ENCODE results near the gene ZNF438. TPM values are rescaled to one million over a fixed set of nuclear protein-coding genes. Genes with fewer than 3 reads are reported as not detected.

Gene ZNF438
- polyA plus RNA-seq, 1 donor = 7.3 TPM

GRCh38 chr10:30819341-30820181 lies 212.1 kb downstream of the ZNF438 start:
- no peaks in the 10 kb centered on the region for H3K36me3 ChIP-seq (ENCODE audit: control insufficient read depth, insufficient read depth, low read length)
- H3K27ac ChIP-seq (ENCODE audit: low read length) = peak overlapping the region; percentile 44
- no peaks in the 10 kb centered on the region for H3K9me3 ChIP-seq (ENCODE audit: control insufficient read depth, low read depth, low read length)
- no peak for DNase-seq
- no peak overlapping the region for H3K4me3 ChIP-seq (ENCODE audit: low read length)
- H3K4me1 ChIP-seq (ENCODE audit: control insufficient read depth, insufficient read depth, low read length) = peaks cover 6% of the 10 kb centered on the region
- WGBS (ENCODE audit: insufficient coverage, low lambda C conversion rate) = no CpG with 5 or more reads among the region's 15 CpGs
- H3K27me3 ChIP-seq (ENCODE audit: control insufficient read depth, insufficient read depth, low read length) = no peaks in the 10 kb centered on the region

GRCh38 chr10:30818854-30819253 lies 212.8 kb downstream of the ZNF438 start:
- no peaks in the 10 kb centered on the region for H3K36me3 ChIP-seq (ENCODE audit: control insufficient read depth, insufficient read depth, low read length)
- no CpG with 5 or more reads among the region's 17 CpGs for WGBS (ENCODE audit: insufficient coverage, low lambda C conversion rate)
- H3K9me3 ChIP-seq (ENCODE audit: control insufficient read depth, low read depth, low read length) = no peaks in the 10 kb centered on the region
- peak overlapping the region; percentile 44 for H3K27ac ChIP-seq (ENCODE audit: low read length)
- no peaks in the 10 kb centered on the region for H3K27me3 ChIP-seq (ENCODE audit: control insufficient read depth, insufficient read depth, low read length)
- H3K4me3 ChIP-seq (ENCODE audit: low read length) = no peak overlapping the region
- no peak for DNase-seq
- peaks cover 6% of the 10 kb centered on the region for H3K4me1 ChIP-seq (ENCODE audit: control insufficient read depth, insufficient read depth, low read length)

- no peak overlapping the region for H3K4me3 ChIP-seq (ENCODE audit: low read length)
- WGBS (ENCODE audit: insufficient coverage, low lambda C conversion rate) = no CpG with 5 or more reads among the region's 12 CpGs
- H3K36me3 ChIP-seq (ENCODE audit: control insufficient read depth, insufficient read depth, low read length) = no peaks in the 10 kb centered on the region
- no peak overlapping the region for H3K27ac ChIP-seq (ENCODE audit: low read length)
- DNase-seq = no peak
- H3K9me3 ChIP-seq (ENCODE audit: control insufficient read depth, low read depth, low read length) = no peaks in the 10 kb centered on the region
- no peaks in the 10 kb centered on the region for H3K27me3 ChIP-seq (ENCODE audit: control insufficient read depth, insufficient read depth, low read length)
- peaks cover 9% of the 10 kb centered on the region for H3K4me1 ChIP-seq (ENCODE audit: control insufficient read depth, insufficient read depth, low read length)
Observed at GRCh38 chr10:30818010-30818660, 213.5 kb downstream of the ZNF438 start.

GRCh38 chr10:30817541-30817940 lies 214.1 kb downstream of the ZNF438 start:
- 80% methylated on average over 1 of the region's 5 CpGs for WGBS (ENCODE audit: insufficient coverage, low lambda C conversion rate)
- DNase-seq = no peak
- Histone ChIP-seq H3K36me3 (ENCODE audit: control insufficient read depth, insufficient read depth, low read length) (no peaks in the 10 kb centered on the region), H3K27me3 (ENCODE audit: control insufficient read depth, insufficient read depth, low read length) (no peaks in the 10 kb centered on the region), H3K9me3 (ENCODE audit: control insufficient read depth, low read depth, low read length) (no peaks in the 10 kb centered on the region), H3K4me3 (ENCODE audit: low read length) (no peak overlapping the region), H3K4me1 (ENCODE audit: control insufficient read depth, insufficient read depth, low read length) (peaks cover 14% of the 10 kb centered on the region), H3K27ac (ENCODE audit: low read length) (no peak overlapping the region)

- H3K27ac ChIP-seq (ENCODE audit: low read length) = no peak overlapping the region
- H3K36me3 ChIP-seq (ENCODE audit: control insufficient read depth, insufficient read depth, low read length) = no peaks in the 10 kb centered on the region
- DNase-seq = no peak
- H3K27me3 ChIP-seq (ENCODE audit: control insufficient read depth, insufficient read depth, low read length) = no peaks in the 10 kb centered on the region
- H3K4me1 ChIP-seq (ENCODE audit: control insufficient read depth, insufficient read depth, low read length) = peaks cover 18% of the 10 kb centered on the region
- no peaks in the 10 kb centered on the region for H3K9me3 ChIP-seq (ENCODE audit: control insufficient read depth, low read depth, low read length)
- H3K4me3 ChIP-seq (ENCODE audit: low read length) = no peak overlapping the region
- no CpG with 5 or more reads among the region's 3 CpGs for WGBS (ENCODE audit: insufficient coverage, low lambda C conversion rate)
Observed at GRCh38 chr10:30816820-30817171, 214.9 kb downstream of the ZNF438 start.

GRCh38 chr10:30816159-30816819 lies 215.4 kb downstream of the ZNF438 start:
- DNase-seq = no peak
- Histone ChIP-seq H3K9me3 (ENCODE audit: control insufficient read depth, low read depth, low read length) (no peaks in the 10 kb centered on the region), H3K36me3 (ENCODE audit: control insufficient read depth, insufficient read depth, low read length) (no peaks in the 10 kb centered on the region), H3K4me1 (ENCODE audit: control insufficient read depth, insufficient read depth, low read length) (peaks cover 22% of the 10 kb centered on the region), H3K27ac (ENCODE audit: low read length) (peak overlapping the region; percentile 24), H3K27me3 (ENCODE audit: control insufficient read depth, insufficient read depth, low read length) (no peaks in the 10 kb centered on the region), H3K4me3 (ENCODE audit: low read length) (no peak overlapping the region)
- WGBS (ENCODE audit: insufficient coverage, low lambda C conversion rate) = no CpG with 5 or more reads among the region's 9 CpGs

GRCh38 chr10:30813872-30814481 lies 217.7 kb downstream of the ZNF438 start:
- peaks cover 16% of the 10 kb centered on the region for H3K4me1 ChIP-seq (ENCODE audit: control insufficient read depth, insufficient read depth, low read length)
- H3K9me3 ChIP-seq (ENCODE audit: control insufficient read depth, low read depth, low read length) = no peaks in the 10 kb centered on the region
- no peak for DNase-seq
- H3K36me3 ChIP-seq (ENCODE audit: control insufficient read depth, insufficient read depth, low read length) = no peaks in the 10 kb centered on the region
- WGBS (ENCODE audit: insufficient coverage, low lambda C conversion rate) = no CpG with 5 or more reads among the region's 1 CpG
- no peak overlapping the region for H3K4me3 ChIP-seq (ENCODE audit: low read length)
- no peak overlapping the region for H3K27ac ChIP-seq (ENCODE audit: low read length)
- no peaks in the 10 kb centered on the region for H3K27me3 ChIP-seq (ENCODE audit: control insufficient read depth, insufficient read depth, low read length)

GRCh38 chr10:30812018-30812851 lies 219.4 kb downstream of the ZNF438 start:
- H3K4me1 ChIP-seq (ENCODE audit: control insufficient read depth, insufficient read depth, low read length) = peaks cover 16% of the 10 kb centered on the region
- 92% methylated on average over 2 of the region's 16 CpGs for WGBS (ENCODE audit: insufficient coverage, low lambda C conversion rate)
- DNase-seq = no peak
- H3K27ac ChIP-seq (ENCODE audit: low read length) = peak overlapping the region; percentile 44
- no peaks in the 10 kb centered on the region for H3K36me3 ChIP-seq (ENCODE audit: control insufficient read depth, insufficient read depth, low read length)
- no peaks in the 10 kb centered on the region for H3K9me3 ChIP-seq (ENCODE audit: control insufficient read depth, low read depth, low read length)
- no peaks in the 10 kb centered on the region for H3K27me3 ChIP-seq (ENCODE audit: control insufficient read depth, insufficient read depth, low read length)
- H3K4me3 ChIP-seq (ENCODE audit: low read length) = no peak overlapping the region

GRCh38 chr10:30811276-30812017 lies 220.2 kb downstream of the ZNF438 start:
- H3K9me3 ChIP-seq (ENCODE audit: control insufficient read depth, low read depth, low read length) = no peaks in the 10 kb centered on the region
- H3K27me3 ChIP-seq (ENCODE audit: control insufficient read depth, insufficient read depth, low read length) = no peaks in the 10 kb centered on the region
- peaks cover 16% of the 10 kb centered on the region for H3K4me1 ChIP-seq (ENCODE audit: control insufficient read depth, insufficient read depth, low read length)
- WGBS (ENCODE audit: insufficient coverage, low lambda C conversion rate) = 0% methylated on average over 1 of the region's 16 CpGs
- DNase-seq = no peak
- no peaks in the 10 kb centered on the region for H3K36me3 ChIP-seq (ENCODE audit: control insufficient read depth, insufficient read depth, low read length)
- H3K27ac ChIP-seq (ENCODE audit: low read length) = peak overlapping the region; percentile 44
- no peak overlapping the region for H3K4me3 ChIP-seq (ENCODE audit: low read length)

Measured in large intestine (tissue), 3 donors.